GM12872 (cell line): ENCODE data around the gene NAPG.
A peak's percentile ranks its signal among the peaks of the same experiment; 100 is the strongest.

Experiments
- CTCF ChIP-seq: IDR thresholded peaks from 3 replicates; pipeline ENCODE4 v1.5.1; 2011; ENCODE audit warnings: low read depth, mild to moderate bottlenecking, low read length, moderate library complexity; ENCODE audit not compliant: insufficient read depth

The NAPG gene

GRCh38 chr18:10525697-10526560 lies at the start of gene NAPG:
Gene NAPG, plus strand, starts transcription at chr18:10526027. Its CDS starts 76 bp downstream, at chr18:10526103.
- no peak for TF ChIP-seq CTCF

- no peak for TF ChIP-seq CTCF
These were observed 49.5 kb upstream of the NAPG start for GRCh38 chr18:10476338-10476791.

- TF ChIP-seq CTCF, result no peak
These were observed 48.5 kb upstream of the NAPG start for GRCh38 chr18:10477121-10477862.

GRCh38 chr18:10477863-10478260 lies 48.0 kb upstream of the NAPG start:
- no peak for TF ChIP-seq CTCF

DNA sequence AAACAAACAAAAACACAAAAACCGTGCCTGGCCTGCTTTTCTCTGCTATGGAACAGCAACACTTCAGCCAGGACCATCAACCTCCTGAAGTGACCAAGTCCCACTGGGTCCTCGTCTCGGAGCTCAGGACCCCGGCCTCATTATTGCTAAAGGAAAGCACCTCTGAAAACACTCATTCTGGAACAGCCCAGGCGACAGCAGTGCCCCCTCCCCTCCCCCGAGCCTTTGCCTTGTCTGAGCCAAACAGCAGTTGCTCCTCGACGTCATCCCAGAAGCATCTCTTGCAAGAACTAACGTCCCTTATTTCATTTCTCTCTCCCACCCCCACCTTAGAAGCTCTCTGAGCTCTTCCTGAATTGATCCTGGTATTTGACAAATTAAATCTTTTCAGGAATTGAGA lies 44.0 kb upstream of the NAPG start:
- TF ChIP-seq CTCF, result no peak

- TF ChIP-seq CTCF, result peak; percentile 34; the same call in 2 of the 3 replicates
These were observed 43.4 kb upstream of the NAPG start for GRCh38 chr18:10482363-10482984.
